ENCODE results near the gene MRNIP.

The MRNIP gene

DNA sequence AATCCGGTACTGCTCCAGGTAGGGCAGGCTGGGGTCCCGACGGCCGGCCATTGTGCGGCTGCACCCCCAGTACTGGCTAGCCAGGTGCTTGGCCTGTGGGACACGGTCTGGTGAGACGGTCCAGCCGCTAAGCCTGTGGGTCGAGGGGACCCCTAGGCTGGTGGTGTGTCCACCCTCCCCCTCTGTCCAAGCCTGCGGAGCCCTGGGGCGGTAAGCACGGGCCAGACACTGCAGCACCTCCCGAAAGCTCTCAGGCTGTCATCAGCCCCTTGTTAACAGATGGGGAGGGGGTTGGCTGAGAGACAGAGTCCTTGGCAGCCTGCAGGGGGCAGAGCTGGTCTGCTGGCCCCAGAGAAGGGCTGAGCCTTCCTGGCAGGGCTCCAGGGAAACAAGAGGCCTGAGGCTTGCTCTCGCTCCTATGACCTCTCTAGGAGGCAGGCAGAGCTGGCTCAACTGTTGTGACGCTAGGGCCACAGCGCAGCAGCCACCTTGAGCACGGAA, 11.8 kb upstream of the MRNIP start:
- FAIRE-seq: no peak

GRCh38 chr5:179869641-179870402, 11.2 kb upstream of the MRNIP start:
- no peak for FAIRE-seq

- FAIRE-seq: no peak
Measured at GRCh38 chr5:179869101-179869500, 10.5 kb upstream of the MRNIP start.

- FAIRE-seq: no peak
Measured at GRCh38 chr5:179868541-179868940, 9.9 kb upstream of the MRNIP start.

DNA sequence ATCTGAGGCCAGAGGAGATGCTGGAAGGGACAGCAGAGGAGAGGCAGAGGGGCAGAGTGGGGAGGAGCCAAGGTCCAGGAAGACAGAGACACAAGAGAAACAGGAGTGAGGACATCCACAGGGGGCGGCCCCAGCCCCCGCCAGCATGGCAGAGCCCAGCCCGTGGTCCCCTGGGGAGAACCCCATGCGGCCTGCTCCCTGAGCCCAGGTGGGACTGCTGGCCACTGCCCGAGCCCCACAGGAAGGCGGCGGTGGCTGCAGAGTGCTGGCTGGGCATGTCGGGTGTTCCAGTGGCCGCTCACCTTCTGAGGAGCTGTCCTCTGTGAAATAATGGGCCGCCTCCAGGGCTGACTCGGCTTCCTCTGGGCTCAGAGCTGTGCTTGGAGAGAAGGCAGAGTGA, 8.9 kb upstream of the MRNIP start:
- FAIRE-seq: no peak

DNA sequence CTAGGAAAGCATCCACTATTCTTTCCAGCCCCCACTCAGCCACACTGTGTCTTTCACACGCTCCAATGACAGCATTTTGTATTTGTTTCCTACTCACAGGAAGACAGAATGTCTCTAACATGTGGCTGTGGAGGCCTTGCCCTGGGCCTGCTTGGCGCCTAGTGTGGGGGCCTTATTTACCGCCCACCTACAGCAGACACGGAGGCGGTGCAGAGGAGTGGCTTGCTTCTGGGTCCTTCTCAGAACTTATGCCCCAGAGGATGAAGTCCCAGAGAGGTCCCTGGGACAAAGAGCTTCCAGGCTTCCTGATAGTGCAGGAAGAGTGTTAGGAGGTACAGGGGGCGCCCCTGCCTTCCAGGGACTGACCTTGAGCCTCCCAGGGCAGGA, 8.5 kb upstream of the MRNIP start:
- FAIRE-seq: no peak

DNA sequence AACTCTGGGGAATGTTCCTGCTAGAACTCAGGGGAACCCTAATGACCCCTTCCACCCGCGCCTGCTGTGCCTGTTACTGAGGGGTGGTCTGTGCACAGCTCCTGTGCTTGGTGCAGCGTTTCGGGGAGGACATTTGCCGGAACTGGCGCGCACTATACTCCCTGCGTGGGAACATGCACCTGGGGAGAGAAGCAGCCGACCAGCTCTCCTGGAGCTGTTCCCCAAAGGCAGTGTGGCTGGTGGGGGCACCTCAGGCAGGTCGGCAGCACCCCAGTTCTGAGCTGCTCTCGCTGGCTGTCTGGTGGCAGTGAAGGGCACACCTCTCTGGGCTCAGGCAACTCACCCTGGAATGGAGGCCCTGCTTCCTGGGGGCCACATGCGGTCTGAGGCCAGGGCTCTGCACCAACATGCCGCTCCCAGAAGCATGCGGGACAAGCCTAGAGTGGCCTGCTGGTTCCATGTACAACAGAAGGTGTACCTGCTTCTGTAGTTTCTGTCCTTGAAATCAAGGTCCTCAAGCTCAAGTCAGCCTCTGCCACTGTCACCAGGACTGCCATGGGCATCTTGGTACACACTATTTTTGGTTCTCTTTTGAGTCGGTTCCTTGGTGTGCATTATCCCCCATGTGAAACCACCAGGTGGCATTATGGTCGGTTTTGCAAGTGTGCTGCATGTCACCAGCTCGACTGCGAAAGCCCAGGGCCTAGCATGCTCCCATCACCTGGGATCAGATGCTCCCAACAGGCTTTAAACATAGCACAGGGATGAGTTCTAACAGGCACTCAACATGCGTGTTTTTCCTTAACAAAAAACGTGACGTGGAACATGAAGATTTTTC, 7.8 kb upstream of the MRNIP start:
- FAIRE-seq: no peak

GRCh38 chr5:179865491-179866240, 7.0 kb upstream of the MRNIP start:
- FAIRE-seq: no peak

- FAIRE-seq: no peak
Measured at GRCh38 chr5:179864686-179865085, 6.1 kb upstream of the MRNIP start.

- FAIRE-seq: no peak
Measured at GRCh38 chr5:179863449-179864085, 5.0 kb upstream of the MRNIP start.

DNA sequence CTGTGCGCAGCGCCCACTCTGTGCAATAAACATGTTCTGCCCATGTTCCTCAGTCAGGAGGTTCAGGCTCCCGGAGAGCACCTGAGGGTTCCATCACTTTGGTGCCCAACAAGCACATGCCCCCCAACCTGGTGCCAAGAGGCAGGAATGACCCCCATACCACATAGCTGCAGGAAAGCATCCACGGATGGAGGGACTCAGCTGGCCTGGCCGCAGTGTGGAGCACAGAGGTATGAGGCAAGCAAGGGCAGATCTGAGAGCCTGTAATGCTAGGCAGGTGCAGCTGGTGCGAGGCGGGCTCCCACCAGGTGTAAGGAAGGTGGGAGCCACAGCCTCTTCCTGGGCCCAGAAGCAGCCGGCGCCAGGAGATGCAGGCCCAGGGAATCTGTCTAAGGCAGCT, 4.3 kb upstream of the MRNIP start:
- FAIRE-seq: no peak

GRCh38 chr5:179862296-179862695, 3.7 kb upstream of the MRNIP start:
- no peak for FAIRE-seq

DNA sequence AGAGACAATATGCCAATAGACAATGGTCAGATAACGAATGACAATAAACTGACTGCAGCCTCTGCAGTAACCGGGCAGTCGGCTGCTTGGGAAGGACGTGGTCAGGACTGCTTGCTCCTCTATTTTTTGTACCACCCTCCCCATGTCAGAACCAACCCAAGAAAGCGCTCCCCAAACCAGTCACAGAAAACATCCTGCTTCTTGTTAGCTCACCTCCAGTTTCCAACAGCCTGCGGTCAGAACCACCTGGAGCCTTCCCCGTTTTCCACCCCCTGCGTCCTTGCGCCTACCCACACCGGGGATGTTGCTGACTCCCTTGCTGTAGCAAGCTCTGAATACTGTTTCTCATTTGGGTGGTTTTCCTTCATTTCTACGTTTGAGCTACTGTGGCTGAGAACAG, 1.7 kb upstream of the MRNIP start:
- FAIRE-seq: no peak

DNA sequence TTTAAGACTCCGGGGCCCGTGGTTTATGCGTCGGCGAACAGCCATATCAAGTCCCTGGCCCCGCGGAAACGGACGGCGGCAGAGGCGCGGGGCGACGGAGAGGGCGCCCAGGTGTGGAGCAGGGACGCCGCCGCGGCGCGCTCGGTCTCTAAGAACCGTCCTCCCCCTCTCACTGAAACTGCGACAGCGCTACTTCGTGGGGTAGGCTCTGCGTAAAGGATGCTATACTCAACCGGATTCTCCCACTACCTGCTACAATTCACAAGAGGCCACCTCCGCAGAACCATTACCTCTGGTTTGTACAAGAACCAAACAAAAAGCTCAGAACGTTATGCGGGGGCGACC, 404 bp downstream of the MRNIP start:
- FAIRE-seq: no peak

DNA sequence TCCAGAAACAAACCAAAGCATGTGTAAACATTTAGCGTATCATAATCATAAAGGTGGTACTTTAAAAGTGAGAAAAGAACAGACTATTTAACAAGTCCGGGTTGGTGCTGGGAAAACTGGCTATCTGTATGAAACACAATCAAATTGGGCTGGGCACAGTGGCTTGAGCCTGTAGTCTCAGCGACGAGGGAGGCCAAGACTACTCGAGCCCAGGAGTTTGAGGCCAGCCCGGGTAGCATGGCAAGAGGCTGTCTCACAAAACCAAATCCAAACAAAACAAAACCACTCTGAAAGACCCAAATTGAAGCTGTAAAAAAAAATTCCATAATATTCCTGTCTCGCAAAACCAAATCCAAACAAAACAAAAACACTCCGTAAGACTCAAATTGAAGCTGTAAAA, 4.3 kb downstream of the MRNIP start:
- FAIRE-seq: no peak

GRCh38 chr5:179852993-179853547, 5.5 kb downstream of the MRNIP start:
- no peak for FAIRE-seq

DNA sequence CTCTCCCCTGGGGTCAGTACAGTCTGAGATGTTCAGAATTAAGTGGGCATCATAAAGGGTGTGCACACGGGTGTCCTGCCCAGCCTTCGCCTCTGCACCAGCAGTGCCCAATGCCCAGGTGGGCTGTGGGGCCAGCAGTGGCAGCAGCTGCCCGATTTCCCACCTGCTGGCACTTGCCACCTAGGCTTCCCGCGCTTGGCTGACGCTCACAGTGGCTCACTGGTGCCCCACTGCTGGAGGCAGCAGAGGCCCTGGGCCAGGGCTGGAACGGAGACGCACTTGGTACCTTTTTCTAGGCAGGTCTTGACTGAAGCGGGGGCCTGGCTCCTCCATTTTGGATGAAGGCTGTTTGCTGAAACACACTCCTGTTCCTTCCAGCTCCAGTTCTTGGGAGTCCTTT, 17.0 kb downstream of the MRNIP start:
- FAIRE-seq: no peak

DNA sequence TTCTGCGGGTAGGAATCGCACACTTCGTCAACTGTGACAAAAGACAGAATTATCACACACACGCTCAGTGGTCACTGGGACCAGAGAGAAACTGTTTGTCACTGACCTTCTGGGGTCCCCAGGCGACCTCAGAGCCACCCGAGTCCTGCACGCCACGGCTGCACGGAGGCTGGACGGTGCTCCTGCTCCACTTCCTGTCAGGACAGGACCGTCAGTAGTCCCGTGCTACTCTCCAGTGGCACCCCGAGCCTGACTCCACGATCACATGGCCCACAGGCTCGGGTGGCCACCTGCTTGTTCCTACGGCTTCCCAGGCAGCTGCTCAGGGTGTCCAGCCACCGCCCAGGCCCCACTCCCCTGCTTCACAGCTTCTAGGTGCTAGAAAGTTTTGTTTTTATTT, 17.9 kb downstream of the MRNIP start:
- FAIRE-seq: no peak

DNA sequence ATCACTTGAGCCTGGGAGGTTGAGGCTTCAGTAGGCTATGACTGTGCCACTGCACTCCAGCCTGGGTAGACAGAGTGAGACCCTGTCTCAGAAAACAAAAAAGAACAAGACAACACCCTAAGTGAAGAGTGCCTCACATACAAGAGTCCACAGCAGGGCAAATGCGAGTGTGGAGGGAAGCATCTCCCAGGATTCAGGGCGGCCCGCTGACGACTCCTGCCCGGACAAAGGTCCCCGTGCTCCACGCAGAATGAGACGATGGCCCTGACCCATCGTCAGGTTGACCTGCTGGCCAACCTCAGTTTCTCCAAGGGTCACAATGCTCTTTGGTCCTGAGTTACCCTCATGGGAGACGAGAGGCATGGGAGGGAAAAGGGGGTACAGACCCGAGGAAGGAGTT, 18.3 kb downstream of the MRNIP start:
- FAIRE-seq: no peak

DNA sequence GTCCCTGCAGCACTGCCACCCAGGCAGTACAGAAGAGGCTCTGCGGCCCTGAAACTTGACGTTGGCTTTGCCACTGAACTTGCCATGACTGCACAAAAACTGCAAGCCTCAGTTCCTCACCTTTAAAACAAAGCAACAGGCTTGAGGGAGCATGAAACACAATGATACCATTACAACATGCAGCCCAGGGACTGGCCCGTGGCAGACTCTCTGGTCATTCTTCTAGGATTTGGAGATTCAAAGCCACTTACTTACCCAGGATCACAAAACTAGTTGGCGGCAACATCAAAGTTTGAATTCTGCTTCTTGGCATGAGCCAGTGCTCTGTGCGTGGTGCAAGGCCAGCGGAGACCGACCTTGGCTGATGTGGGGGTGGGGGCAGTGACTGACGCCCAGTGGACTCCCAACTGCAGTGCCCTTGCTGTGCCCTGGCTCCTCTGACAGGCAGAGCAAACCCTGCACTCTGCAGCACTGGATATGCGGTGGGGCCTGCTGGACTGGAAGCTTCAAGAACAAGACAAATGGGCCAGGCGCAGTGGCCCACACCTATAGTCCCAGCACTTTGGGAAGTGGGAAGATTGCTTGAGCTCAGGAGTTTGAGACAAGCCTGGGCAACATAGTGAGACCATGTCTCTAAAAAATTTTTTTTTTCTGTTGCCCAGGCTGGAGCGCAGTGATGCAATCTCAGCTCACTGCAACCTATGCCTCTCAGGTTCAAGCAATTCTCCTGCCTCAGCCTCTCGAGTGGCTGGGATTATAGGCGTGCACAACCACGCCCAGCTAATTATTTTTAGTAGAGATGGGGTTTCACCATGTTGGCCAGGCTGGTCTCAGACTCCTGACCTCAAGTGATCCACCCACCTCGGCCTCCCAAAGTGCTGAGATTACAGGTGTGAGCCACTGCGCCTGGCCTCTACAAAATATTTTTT, 19.0 kb downstream of the MRNIP start:
- no peak for FAIRE-seq

Data from G401.6 (cell line).